ENCODE data around the gene C11orf58. TPM values are rescaled to one million over a fixed set of nuclear protein-coding genes. Genes with fewer than 3 reads are reported as not detected.

The C11orf58 gene
- polyA plus RNA-seq (2013) = 196 TPM

DNA sequence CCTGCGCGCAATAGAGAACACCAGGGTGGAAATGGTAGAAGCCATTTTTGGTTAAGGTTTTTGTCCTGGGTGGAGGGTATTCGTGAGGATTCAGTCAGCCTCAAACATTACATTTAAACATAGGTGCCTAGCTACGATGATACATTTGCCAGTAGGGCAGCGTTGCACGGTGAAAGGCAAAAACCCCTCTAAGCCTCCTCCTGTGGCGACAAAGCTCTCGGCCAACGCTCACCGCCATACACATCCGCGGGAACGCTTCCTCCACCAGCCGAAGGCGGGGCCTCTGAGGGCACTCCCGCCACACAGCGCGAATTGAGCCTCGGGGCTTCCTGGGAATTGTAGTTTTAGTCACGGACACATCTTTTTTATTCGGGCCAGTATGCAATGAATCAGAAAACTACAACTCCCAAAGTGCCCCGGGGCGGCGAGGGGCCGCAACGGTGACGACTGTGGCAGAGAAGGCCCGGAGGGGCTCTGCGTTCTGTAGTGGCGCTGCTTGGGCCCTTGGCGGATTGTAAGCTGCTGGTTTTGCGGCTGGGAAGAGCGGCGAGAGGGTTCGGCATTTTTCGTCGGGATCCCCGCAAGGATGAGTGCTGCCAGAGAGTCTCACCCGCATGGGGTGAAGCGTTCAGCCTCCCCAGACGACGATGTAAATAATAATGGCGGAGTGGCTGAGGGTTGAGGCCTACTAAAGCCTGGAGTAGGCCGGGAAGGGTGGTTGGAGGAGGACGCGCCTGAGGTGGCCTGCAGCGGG is at the start of gene C11orf58:
Gene C11orf58, plus strand, starts transcription at position 455 of the 754 bp plus-strand sequence. Its CDS starts 132 bp downstream, at position 587.
- H3K4me3 ChIP-seq (ENCODE audit: control insufficient read depth in 1 of 7, extremely low read depth in 1 of 7, insufficient read depth in 4 of 7, low read depth in 2 of 7, low read length in 6 of 7) = peak within 1 kb of the TSS; percentile 60 to 99 (median 94)
- WGBS (ENCODE audit: insufficient coverage) = 0% methylated on average over 43 of the region's 47 CpGs

DNA sequence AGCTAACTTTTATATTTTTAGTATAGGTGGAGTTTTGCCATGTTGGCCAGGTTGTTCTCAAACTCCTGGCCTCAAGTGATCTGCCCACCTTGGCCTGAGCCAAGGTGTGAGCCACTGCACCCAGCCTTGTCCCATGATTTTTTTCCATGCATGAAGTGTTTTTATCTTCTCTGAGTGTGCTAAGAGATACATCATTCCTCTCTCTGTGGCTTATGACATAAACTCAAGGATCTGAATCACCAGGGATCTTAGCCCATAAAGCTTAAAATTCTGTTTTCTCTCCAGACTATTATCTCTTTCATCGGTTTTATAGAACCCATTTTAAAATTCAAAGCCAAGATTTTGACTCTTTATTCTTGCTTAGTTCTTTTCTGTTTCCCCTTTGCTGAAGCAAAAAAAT is 48.4 kb upstream of the C11orf58 start:
- no peaks in the 10 kb centered on the region for H3K36me3 ChIP-seq (ENCODE audit: control insufficient read depth in 4 of 4, insufficient read depth in 4 of 4, low read length in 3 of 4)
- H3K4me3 ChIP-seq (ENCODE audit: control insufficient read depth in 1 of 7, extremely low read depth in 1 of 7, insufficient read depth in 4 of 7, low read depth in 2 of 7, low read length in 6 of 7) = no peak overlapping the region
- POLR2A ChIA-PET = no interaction called here
- CTCF ChIA-PET = no interaction called here
- no peaks in the 10 kb centered on the region for H3K4me1 ChIP-seq (ENCODE audit: control extremely low read depth in 1 of 4, control insufficient read depth in 4 of 4, insufficient read depth in 4 of 4, low read length in 3 of 4)
- WGBS (ENCODE audit: insufficient coverage) = no CpG with 5 or more reads among the region's 1 CpG
- H3K27me3 ChIP-seq (replicated peaks in 2 of 5; ENCODE audit: control insufficient read depth in 4 of 5, insufficient read depth in 5 of 5, low read length in 4 of 5) = peaks cover 0 to 3% (median 0%) of the 10 kb centered on the region in 5 experiments
- no peak for DNase-seq
- H3K27ac ChIP-seq (ENCODE audit: insufficient read depth in 1 of 2, low read depth in 1 of 2, low read length in 2 of 2, poor library complexity in 1 of 2, severe bottlenecking in 2 of 2) = no peak overlapping the region
- H3K9me3 ChIP-seq (ENCODE audit: control extremely low read depth in 1 of 5, control insufficient read depth in 4 of 5, insufficient read depth in 2 of 5, low read depth in 1 of 5, low read length in 4 of 5) = no peaks in the 10 kb centered on the region

More for the DNA sequence above, at the start of gene C11orf58:
- CTCF ChIA-PET = interaction anchor here (0.6 to 1.9 kb wide), 2 partner anchors 13 to 382 kb away, joined by 4 to 8 read pairs; no protein-coding TSS in a partner anchor
- Histone ChIP-seq H3K27me3 (replicated peaks in 2 of 5; ENCODE audit: control insufficient read depth in 4 of 5, insufficient read depth in 5 of 5, low read length in 4 of 5) (no peaks in the 10 kb centered on the region), H3K9me3 (ENCODE audit: control extremely low read depth in 1 of 5, control insufficient read depth in 4 of 5, insufficient read depth in 2 of 5, low read depth in 1 of 5, low read length in 4 of 5) (no peaks in the 10 kb centered on the region), H3K4me1 (ENCODE audit: control extremely low read depth in 1 of 4, control insufficient read depth in 4 of 4, insufficient read depth in 4 of 4, low read length in 3 of 4) (peaks cover 7 to 16% (median 12%) of the 10 kb centered on the region in 4 experiments), H3K36me3 (ENCODE audit: control insufficient read depth in 4 of 4, insufficient read depth in 4 of 4, low read length in 3 of 4) (peaks cover 0 to 14% (median 9%) of the 10 kb centered on the region in 4 experiments), H3K27ac (ENCODE audit: insufficient read depth in 1 of 2, low read depth in 1 of 2, low read length in 2 of 2, poor library complexity in 1 of 2, severe bottlenecking in 2 of 2) (peak within 1 kb of the TSS; percentile 100)
- DNase-seq = peak; percentile 97 to 98 (median 98)
- POLR2A ChIA-PET = interaction anchor here (0.8 kb wide), 1 partner anchor 13 kb away, joined by 3 read pairs; no protein-coding TSS in a partner anchor

DNA sequence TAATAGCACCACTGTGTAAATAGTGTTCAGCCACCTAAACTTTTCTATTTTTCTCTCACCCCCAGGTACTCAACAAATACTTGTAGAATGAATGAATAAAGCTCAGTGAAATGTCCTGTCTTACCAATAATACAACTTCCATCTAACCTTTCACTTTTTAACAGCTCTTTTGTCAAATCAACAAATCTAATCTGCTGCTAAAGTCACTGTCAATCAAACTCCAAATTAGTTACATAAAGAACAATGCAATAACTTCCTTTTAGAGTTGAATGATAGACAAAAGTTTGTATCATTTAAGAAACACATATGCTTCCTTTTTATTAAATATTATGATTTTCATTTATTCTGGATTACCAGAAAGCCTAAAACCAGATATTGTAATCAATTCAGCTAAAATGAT is 34.7 kb upstream of the C11orf58 start:
- H3K27ac ChIP-seq (ENCODE audit: insufficient read depth in 1 of 2, low read depth in 1 of 2, low read length in 2 of 2, poor library complexity in 1 of 2, severe bottlenecking in 2 of 2) = no peak overlapping the region
- H3K36me3 ChIP-seq (ENCODE audit: control insufficient read depth in 4 of 4, insufficient read depth in 4 of 4, low read length in 3 of 4) = no peaks in the 10 kb centered on the region
- no peaks in the 10 kb centered on the region for H3K4me1 ChIP-seq (ENCODE audit: control extremely low read depth in 1 of 4, control insufficient read depth in 4 of 4, insufficient read depth in 4 of 4, low read length in 3 of 4)
- no peak for DNase-seq
- H3K9me3 ChIP-seq (ENCODE audit: control extremely low read depth in 1 of 5, control insufficient read depth in 4 of 5, insufficient read depth in 2 of 5, low read depth in 1 of 5, low read length in 4 of 5) = no peaks in the 10 kb centered on the region
- no peak overlapping the region for H3K4me3 ChIP-seq (ENCODE audit: control insufficient read depth in 1 of 7, extremely low read depth in 1 of 7, insufficient read depth in 4 of 7, low read depth in 2 of 7, low read length in 6 of 7)
- ChIA-PET POLR2A (no interaction called here), CTCF (no interaction called here)
- peaks cover 0 to 2% (median 0%) of the 10 kb centered on the region in 5 experiments for H3K27me3 ChIP-seq (replicated peaks in 2 of 5; ENCODE audit: control insufficient read depth in 4 of 5, insufficient read depth in 5 of 5, low read length in 4 of 5)

DNA sequence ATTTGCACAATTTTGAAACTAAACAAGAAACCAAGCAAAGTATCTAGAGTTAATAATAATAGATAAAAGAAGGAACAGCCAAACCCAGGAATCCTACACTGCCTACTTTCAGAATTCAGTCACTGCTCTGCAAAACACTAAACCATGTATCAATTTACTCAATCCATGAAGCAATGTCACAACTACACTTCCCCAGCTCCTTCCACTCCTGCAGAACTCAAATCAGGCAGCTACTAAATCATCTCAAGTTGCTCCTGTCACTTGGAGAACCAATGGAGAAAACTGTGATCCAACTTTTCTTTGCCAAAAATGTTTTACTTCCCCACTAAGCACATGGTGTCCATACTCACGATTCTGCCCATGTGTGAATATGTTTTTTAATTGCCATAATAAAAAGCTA is 24.9 kb upstream of the C11orf58 start:
- POLR2A ChIA-PET = no interaction called here
- DNase-seq = no peak
- no CpG with 5 or more reads among the region's 1 CpG for WGBS (ENCODE audit: insufficient coverage)
- Histone ChIP-seq H3K4me3 (ENCODE audit: control insufficient read depth in 1 of 7, extremely low read depth in 1 of 7, insufficient read depth in 4 of 7, low read depth in 2 of 7, low read length in 6 of 7) (no peak overlapping the region), H3K4me1 (ENCODE audit: control extremely low read depth in 1 of 4, control insufficient read depth in 4 of 4, insufficient read depth in 4 of 4, low read length in 3 of 4) (no peaks in the 10 kb centered on the region), H3K27me3 (replicated peaks in 2 of 5; ENCODE audit: control insufficient read depth in 4 of 5, insufficient read depth in 5 of 5, low read length in 4 of 5) (no peaks in the 10 kb centered on the region), H3K27ac (ENCODE audit: insufficient read depth in 1 of 2, low read depth in 1 of 2, low read length in 2 of 2, poor library complexity in 1 of 2, severe bottlenecking in 2 of 2) (no peak overlapping the region), H3K36me3 (ENCODE audit: control insufficient read depth in 4 of 4, insufficient read depth in 4 of 4, low read length in 3 of 4) (no peaks in the 10 kb centered on the region), H3K9me3 (ENCODE audit: control extremely low read depth in 1 of 5, control insufficient read depth in 4 of 5, insufficient read depth in 2 of 5, low read depth in 1 of 5, low read length in 4 of 5) (no peaks in the 10 kb centered on the region)
- CTCF ChIA-PET = no interaction called here

DNA sequence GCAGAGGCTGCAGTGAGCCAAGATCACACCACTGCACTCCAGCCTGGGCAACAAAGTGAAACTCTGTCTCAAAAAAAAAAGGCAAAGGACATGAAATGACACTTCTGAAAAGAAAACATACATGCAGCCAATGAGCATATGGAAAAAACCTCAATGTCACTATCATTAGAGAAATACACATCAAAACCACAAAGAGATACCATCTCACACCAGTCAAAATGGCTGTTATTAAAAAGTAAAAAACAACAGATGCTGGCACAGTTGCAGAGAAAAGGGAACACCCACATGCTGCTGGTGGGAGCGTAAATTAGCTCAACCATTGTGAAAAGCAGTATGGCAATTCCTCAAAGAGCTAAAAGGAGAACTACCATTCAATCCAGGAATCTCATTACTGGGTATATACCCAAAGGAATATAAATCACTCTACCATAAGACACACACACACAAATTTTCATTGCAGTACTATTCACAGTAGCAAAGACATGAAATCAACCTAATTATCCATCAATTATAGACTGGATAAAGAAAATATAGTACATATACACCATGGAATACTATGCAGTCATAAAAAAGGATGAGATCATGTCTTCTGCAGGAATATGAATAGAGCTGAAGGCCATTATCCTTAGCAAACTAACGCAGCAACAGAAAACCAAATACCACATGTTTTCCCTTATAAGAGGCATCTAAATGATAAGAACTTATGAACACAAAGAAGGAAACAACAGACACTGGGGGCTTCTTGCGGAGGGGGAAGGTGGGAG is 15.7 kb upstream of the C11orf58 start:
- no peaks in the 10 kb centered on the region for H3K9me3 ChIP-seq (ENCODE audit: control extremely low read depth in 1 of 5, control insufficient read depth in 4 of 5, insufficient read depth in 2 of 5, low read depth in 1 of 5, low read length in 4 of 5)
- peak in 1 of 3 donors; percentile 28 for DNase-seq
- no peaks in the 10 kb centered on the region for H3K4me1 ChIP-seq (ENCODE audit: control extremely low read depth in 1 of 4, control insufficient read depth in 4 of 4, insufficient read depth in 4 of 4, low read length in 3 of 4)
- H3K27me3 ChIP-seq (replicated peaks in 2 of 5; ENCODE audit: control insufficient read depth in 4 of 5, insufficient read depth in 5 of 5, low read length in 4 of 5) = no peaks in the 10 kb centered on the region
- H3K36me3 ChIP-seq (ENCODE audit: control insufficient read depth in 4 of 4, insufficient read depth in 4 of 4, low read length in 3 of 4) = no peaks in the 10 kb centered on the region
- no peak overlapping the region for H3K4me3 ChIP-seq (ENCODE audit: control insufficient read depth in 1 of 7, extremely low read depth in 1 of 7, insufficient read depth in 4 of 7, low read depth in 2 of 7, low read length in 6 of 7)
- WGBS (ENCODE audit: insufficient coverage) = no CpG with 5 or more reads among the region's 3 CpGs
- ChIA-PET CTCF (interaction anchor here (0.6 kb wide), 1 partner anchor 806 kb away, joined by 3 read pairs; no protein-coding TSS in a partner anchor), POLR2A (no interaction called here)
- H3K27ac ChIP-seq (ENCODE audit: insufficient read depth in 1 of 2, low read depth in 1 of 2, low read length in 2 of 2, poor library complexity in 1 of 2, severe bottlenecking in 2 of 2) = no peak overlapping the region

DNA sequence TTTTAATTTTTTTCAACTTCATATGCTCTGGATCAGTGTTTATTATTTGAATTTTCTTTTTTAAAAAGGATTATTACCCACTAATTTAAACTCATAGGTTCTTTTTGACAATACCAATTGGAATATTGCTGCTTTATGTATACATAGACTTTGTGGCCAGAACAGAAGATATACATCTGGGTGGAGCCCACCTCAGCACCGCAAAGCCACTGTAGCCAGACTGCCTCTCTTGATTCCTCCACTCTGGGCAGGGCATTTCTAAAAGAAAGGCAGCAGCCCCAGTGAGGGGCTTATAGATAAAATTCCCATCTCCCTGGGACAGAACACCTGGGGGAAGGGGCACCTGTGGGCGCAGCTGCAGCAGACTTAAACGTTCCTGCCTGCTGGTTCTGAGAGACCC is 10.6 kb upstream of the C11orf58 start:
- Histone ChIP-seq H3K9me3 (ENCODE audit: control extremely low read depth in 1 of 5, control insufficient read depth in 4 of 5, insufficient read depth in 2 of 5, low read depth in 1 of 5, low read length in 4 of 5) (peaks cover 0 to 2% (median 0%) of the 10 kb centered on the region in 5 experiments), H3K36me3 (ENCODE audit: control insufficient read depth in 4 of 4, insufficient read depth in 4 of 4, low read length in 3 of 4) (no peaks in the 10 kb centered on the region), H3K27me3 (replicated peaks in 2 of 5; ENCODE audit: control insufficient read depth in 4 of 5, insufficient read depth in 5 of 5, low read length in 4 of 5) (no peaks in the 10 kb centered on the region), H3K4me1 (ENCODE audit: control extremely low read depth in 1 of 4, control insufficient read depth in 4 of 4, insufficient read depth in 4 of 4, low read length in 3 of 4) (no peaks in the 10 kb centered on the region), H3K27ac (ENCODE audit: insufficient read depth in 1 of 2, low read depth in 1 of 2, low read length in 2 of 2, poor library complexity in 1 of 2, severe bottlenecking in 2 of 2) (no peak overlapping the region), H3K4me3 (ENCODE audit: control insufficient read depth in 1 of 7, extremely low read depth in 1 of 7, insufficient read depth in 4 of 7, low read depth in 2 of 7, low read length in 6 of 7) (no peak overlapping the region)
- WGBS (ENCODE audit: insufficient coverage) = 88% methylated on average over 3 of the region's 3 CpGs
- POLR2A ChIA-PET = no interaction called here
- CTCF ChIA-PET = no interaction called here
- peak in 1 of 3 donors; percentile 11 for DNase-seq

DNA sequence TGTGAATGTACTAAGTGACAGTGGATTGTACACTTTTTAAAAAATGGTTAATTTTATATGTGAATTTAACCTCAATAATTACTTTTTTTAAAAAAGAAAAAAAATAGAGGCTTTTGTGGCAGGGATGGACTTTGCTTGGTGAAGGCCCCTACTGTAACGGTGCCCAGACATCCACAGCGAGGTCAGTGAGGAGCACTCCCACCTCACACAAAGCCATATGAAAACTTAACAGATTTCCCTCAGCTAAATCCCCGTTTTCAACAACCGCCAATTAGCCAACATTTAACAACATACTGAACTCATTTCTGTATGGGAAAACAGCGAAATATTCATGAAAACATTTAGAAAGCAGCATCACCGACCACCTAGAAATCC is 642 bp upstream of the C11orf58 start:
- CTCF ChIA-PET = no interaction called here
- peak overlapping the region; percentile 60 to 99 (median 94) for H3K4me3 ChIP-seq (ENCODE audit: control insufficient read depth in 1 of 7, extremely low read depth in 1 of 7, insufficient read depth in 4 of 7, low read depth in 2 of 7, low read length in 6 of 7)

More for the DNA sequence above, 642 bp upstream of the C11orf58 start:
- POLR2A ChIA-PET = no interaction called here
- 0% methylated on average over 2 of the region's 6 CpGs for WGBS (ENCODE audit: insufficient coverage)
- Histone ChIP-seq H3K36me3 (ENCODE audit: control insufficient read depth in 4 of 4, insufficient read depth in 4 of 4, low read length in 3 of 4) (peaks cover 0 to 12% (median 8%) of the 10 kb centered on the region in 4 experiments), H3K9me3 (ENCODE audit: control extremely low read depth in 1 of 5, control insufficient read depth in 4 of 5, insufficient read depth in 2 of 5, low read depth in 1 of 5, low read length in 4 of 5) (no peaks in the 10 kb centered on the region), H3K27me3 (replicated peaks in 2 of 5; ENCODE audit: control insufficient read depth in 4 of 5, insufficient read depth in 5 of 5, low read length in 4 of 5) (no peaks in the 10 kb centered on the region), H3K27ac (ENCODE audit: insufficient read depth in 1 of 2, low read depth in 1 of 2, low read length in 2 of 2, poor library complexity in 1 of 2, severe bottlenecking in 2 of 2) (peak overlapping the region; percentile 100), H3K4me1 (ENCODE audit: control extremely low read depth in 1 of 4, control insufficient read depth in 4 of 4, insufficient read depth in 4 of 4, low read length in 3 of 4) (peaks cover 7 to 16% (median 12%) of the 10 kb centered on the region in 4 experiments)
- DNase-seq = no peak
